Upper lobe of right lung (tissue), 1 donor: ENCODE results near the gene CDC42BPA. TPM values are rescaled to one million over a fixed set of nuclear protein-coding genes. Genes with fewer than 3 reads are reported as not detected.

Experiments used
- ATAC-seq: fragments of 200-7000 bp; cut with Tn5 transposase; one replicate; pipeline ENCODE4 v1.9.1; 2020; ENCODE audit warnings: mild to moderate bottlenecking, moderate library complexity
- DNase-seq: peaks from one replicate; pipeline ENCODE4 v3.0.0-alpha.2; 2020
- H3K27ac ChIP-seq: fragments of 200-600 bp; one replicate; pipeline ENCODE4 v1.8.0; 2022
- H3K27me3 ChIP-seq: fragments of 200-600 bp; one replicate; pipeline ENCODE4 v1.8.0; 2022; ENCODE audit warnings: mild to moderate bottlenecking
- H3K36me3 ChIP-seq: fragments of 200-600 bp; one replicate; pipeline ENCODE4 v1.8.0; 2022
- H3K4me1 ChIP-seq: fragments of 200-600 bp; one replicate; pipeline ENCODE4 v1.8.0; 2022
- H3K4me3 ChIP-seq: fragments of 200-600 bp; one replicate; pipeline ENCODE4 v1.8.0; 2022; ENCODE audit warnings: mild to moderate bottlenecking
- H3K9me3 ChIP-seq: fragments of 200-600 bp; one replicate; pipeline ENCODE4 v1.8.0; 2022
- CTCF ChIP-seq: fragments of 200-600 bp; IDR thresholded peaks from one replicate; pipeline ENCODE4 v1.8.0; 2022; ENCODE audit warnings: antibody characterized with exemption
- intact Hi-C: fragments of 100-400 bp; cut with DNase I; formaldehyde crosslinking; loops from one replicate; pipeline ENCODE4 v1.11.0; 2022
- total RNA-seq: library from RNA; stranded (reverse); fragmentation: NEBNext Ultra II Directional; extraction: Animal tissue kit (Norgen Biotek cat#: 25700); gene quantifications from one replicate; pipeline ENCODE4 v1.2.1, GENCODE V29; 2021
- donor health status: DM: no; HTN: yes; CAD: no; lungs with severe emphysema.

CDC42BPA gene
- total RNA-seq, 1 donor from 2014 or later = 41.8 TPM

GRCh38 chr1:227042292-227042691 lies 276.0 kb downstream of the CDC42BPA start:
- TF ChIP-seq CTCF = no peak
- ATAC-seq (no peak), DNase-seq (no peak)
- Histone ChIP-seq H3K27ac (no peak overlapping the region), H3K27me3 (no peaks in the 10 kb centered on the region), H3K36me3 (no peaks in the 10 kb centered on the region), H3K4me3 (no peak overlapping the region), H3K9me3 (no peaks in the 10 kb centered on the region), H3K4me1 (no peaks in the 10 kb centered on the region)
- intact Hi-C loops = no loop called here

GRCh38 chr1:227038401-227038800 lies 279.9 kb downstream of the CDC42BPA start:
- intact Hi-C loops = no loop called here
- Histone ChIP-seq H3K4me1 (no peaks in the 10 kb centered on the region), H3K9me3 (no peaks in the 10 kb centered on the region), H3K4me3 (no peak overlapping the region), H3K27ac (no peak overlapping the region), H3K27me3 (no peaks in the 10 kb centered on the region), H3K36me3 (no peaks in the 10 kb centered on the region)
- DNase-seq (no peak), ATAC-seq (no peak)
- TF ChIP-seq CTCF = no peak

GRCh38 chr1:227037121-227037520 lies 281.2 kb downstream of the CDC42BPA start:
- TF ChIP-seq CTCF = no peak
- intact Hi-C loops = no loop called here
- DNase-seq (no peak), ATAC-seq (no peak)
- no peak overlapping the region for H3K27ac ChIP-seq
- H3K36me3 ChIP-seq = peaks cover 10% of the 10 kb centered on the region
- no peak overlapping the region for H3K4me3 ChIP-seq
- no peaks in the 10 kb centered on the region for H3K9me3 ChIP-seq
- H3K27me3 ChIP-seq = no peaks in the 10 kb centered on the region
- H3K4me1 ChIP-seq = no peaks in the 10 kb centered on the region

- DNase-seq (no peak), ATAC-seq (no peak)
- Histone ChIP-seq H3K4me3 (no peak overlapping the region), H3K27ac (no peak overlapping the region), H3K9me3 (no peaks in the 10 kb centered on the region), H3K27me3 (no peaks in the 10 kb centered on the region), H3K36me3 (peaks cover 22% of the 10 kb centered on the region), H3K4me1 (no peaks in the 10 kb centered on the region)
- TF ChIP-seq CTCF = no peak
- intact Hi-C loops = no loop called here
Observed at GRCh38 chr1:227035316-227035715, 283.0 kb downstream of the CDC42BPA start.

- Histone ChIP-seq H3K27ac (no peak overlapping the region), H3K9me3 (no peaks in the 10 kb centered on the region), H3K4me3 (no peak overlapping the region), H3K36me3 (peaks cover 29% of the 10 kb centered on the region), H3K4me1 (no peaks in the 10 kb centered on the region), H3K27me3 (no peaks in the 10 kb centered on the region)
- no peak for ATAC-seq
- no peak for TF ChIP-seq CTCF
- no peak for DNase-seq
- intact Hi-C loops = no loop called here
Observed at GRCh38 chr1:227033880-227034279, 284.4 kb downstream of the CDC42BPA start.

GRCh38 chr1:227032396-227032795 lies 285.9 kb downstream of the CDC42BPA start:
- H3K4me1 ChIP-seq = no peaks in the 10 kb centered on the region
- no peak for TF ChIP-seq CTCF
- H3K36me3 ChIP-seq = peaks cover 43% of the 10 kb centered on the region
- no peaks in the 10 kb centered on the region for H3K9me3 ChIP-seq
- intact Hi-C loops = no loop called here
- DNase-seq (no peak), ATAC-seq (no peak)
- H3K4me3 ChIP-seq = no peak overlapping the region
- H3K27me3 ChIP-seq = no peaks in the 10 kb centered on the region
- no peak overlapping the region for H3K27ac ChIP-seq
